IMR-90 (cell line): Measurements from ENCODE around the gene TENM4. TPM values are rescaled to one million over a fixed set of nuclear protein-coding genes. Genes with fewer than 3 reads are reported as not detected.
A peak's percentile ranks its signal among the peaks of the same experiment; 100 is the strongest.

Source experiments
- ATAC-seq: fragments of 200-7000 bp; cut with Tn5 transposase; 2 replicates; pipeline ENCODE4 v1.9.1; 2020; ENCODE audit warnings: low read depth, mild to moderate bottlenecking, moderate library complexity
- BruUV-seq: library from RNA; stranded (reverse); fragments of 400-500 nt; replicated peaks from 2 replicates; lab custom pipeline; 2021; lab: Mats Ljungman, UMichigan
- CTCF ChIA-PET: fragments of 300-600 bp; formaldehyde crosslinking; extraction: SDS; loops from one replicate; lab custom pipeline; 2021; ENCODE audit warnings: antibody characterized with exemption; lab: Yijun Ruan, JAX
- POLR2A ChIA-PET: fragments of 300-600 bp; sonication (Branson Sonifier 250); formaldehyde crosslinking; loops from one replicate; lab custom pipeline; 2022; ENCODE audit warnings: antibody characterized with exemption; ENCODE audit not compliant: unreplicated experiment; lab: Charles Lee
- DNase-seq: peaks from one replicate; pipeline ENCODE4 v3.0.0; 2013
- H2AFZ ChIP-seq: replicated peaks from 2 replicates; pipeline ENCODE3; 2013; ENCODE audit warnings: low read length, mild to moderate bottlenecking; ENCODE audit not compliant: poor library complexity
- H2AK5ac ChIP-seq: 2 replicates; pipeline ENCODE4 v1.6.1; 2013; ENCODE audit warnings: low read depth, low read length, inconsistent platforms
- H2AK9ac ChIP-seq: replicated peaks from 2 replicates; pipeline ENCODE3; 2013; ENCODE audit warnings: mild to moderate bottlenecking, low read depth, low read length, moderate library complexity; ENCODE audit not compliant: poor library complexity
- H2BK120ac ChIP-seq: 2 replicates; pipeline ENCODE4 v1.6.1; 2013; ENCODE audit warnings: low read depth, low read length, inconsistent platforms
- H2BK15ac ChIP-seq: 3 replicates; pipeline ENCODE4 v1.6.1; 2013; ENCODE audit warnings: low read depth, low read length, inconsistent platforms
- H2BK20ac ChIP-seq: 2 replicates; pipeline ENCODE4 v1.6.1; 2013; ENCODE audit warnings: low read depth, mild to moderate bottlenecking, inconsistent platforms, low read length, moderate library complexity
- H2BK5ac ChIP-seq: 2 replicates; pipeline ENCODE4 v1.6.1; 2013; ENCODE audit warnings: mild to moderate bottlenecking, low read depth, low read length, inconsistent platforms; ENCODE audit not compliant: poor library complexity, severe bottlenecking
- H3K14ac ChIP-seq: replicated peaks from 2 replicates; pipeline ENCODE4 v1.6.1; 2013; ENCODE audit warnings: low read depth, low read length, inconsistent platforms
- H3K18ac ChIP-seq: 2 replicates; pipeline ENCODE4 v1.6.1; 2013; ENCODE audit warnings: low read depth, low read length, control low read depth
- H3K23ac ChIP-seq: 2 replicates; pipeline ENCODE4 v1.6.1; 2013; ENCODE audit warnings: low read depth, low read length, inconsistent platforms
- H3K27ac ChIP-seq: 2 replicates; pipeline ENCODE4 v1.5.1; 2013; ENCODE audit warnings: mild to moderate bottlenecking, control low read depth, low read length; ENCODE audit not compliant: insufficient read depth
- H3K27me3 ChIP-seq: 2 replicates; pipeline ENCODE4 v1.6.1; 2013; ENCODE audit warnings: low read length; ENCODE audit not compliant: control insufficient read depth, insufficient read depth
- H3K36me3 ChIP-seq: 2 replicates; pipeline ENCODE4 v1.6.1; 2013; ENCODE audit warnings: low read length, mixed read lengths; ENCODE audit not compliant: control insufficient read depth, insufficient read depth
- H3K4ac ChIP-seq: 2 replicates; pipeline ENCODE4 v1.6.1; 2013; ENCODE audit warnings: low read depth, low read length, inconsistent platforms
- H3K4me1 ChIP-seq: 2 replicates; pipeline ENCODE4 v1.6.1; 2013; ENCODE audit warnings: low read length, mixed read lengths; ENCODE audit not compliant: control insufficient read depth, insufficient read depth
- H3K4me2 ChIP-seq: 2 replicates; pipeline ENCODE4 v1.6.1; 2013; ENCODE audit warnings: low read depth, mild to moderate bottlenecking, control low read depth, low read length, moderate library complexity
- H3K4me3 ChIP-seq: 2 replicates; pipeline ENCODE4 v1.5.1; 2013; ENCODE audit warnings: low read depth, mild to moderate bottlenecking, control low read depth, low read length, moderate library complexity; ENCODE audit not compliant: insufficient read depth
- H3K56ac ChIP-seq: 2 replicates; pipeline ENCODE4 v1.6.1; 2013; ENCODE audit warnings: low read length, inconsistent platforms; ENCODE audit not compliant: insufficient read depth; ENCODE audit errors: extremely low read depth
- H3K79me1 ChIP-seq, 2 experiments: 2 replicates each; pipeline ENCODE4 v1.6.1; 2013; ENCODE audit warnings: low read length in 2 of 2, inconsistent platforms in 1 of 2, low read depth in 1 of 2
- H3K9ac ChIP-seq: 2 replicates; pipeline ENCODE4 v1.6.1; 2013; ENCODE audit warnings: low read depth, low read length, control low read depth
- H3K9me1 ChIP-seq: 2 replicates; pipeline ENCODE4 v1.6.1; 2013; ENCODE audit warnings: low read length, inconsistent platforms; ENCODE audit not compliant: insufficient read depth
- H3K9me3 ChIP-seq: 2 replicates; pipeline ENCODE4 v1.6.1; 2013; ENCODE audit warnings: low read length; ENCODE audit not compliant: control insufficient read depth, insufficient read depth
- H4K20me1 ChIP-seq: 2 replicates; pipeline ENCODE4 v1.6.1; 2013; ENCODE audit warnings: low read length, inconsistent platforms; ENCODE audit not compliant: insufficient read depth
- H4K5ac ChIP-seq: 2 replicates; pipeline ENCODE4 v1.6.1; 2013; ENCODE audit warnings: mild to moderate bottlenecking, low read depth, low read length, control low read depth
- H4K8ac ChIP-seq, 2 experiments: 2 replicates each; pipeline ENCODE4 v1.6.1; 2013; ENCODE audit warnings: low read depth in 2 of 2, low read length in 2 of 2, control low read depth in 1 of 2, inconsistent platforms in 1 of 2
- H4K91ac ChIP-seq: 2 replicates; pipeline ENCODE4 v1.6.1; 2013; ENCODE audit warnings: low read depth, low read length, inconsistent platforms; ENCODE audit not compliant: insufficient read depth
- MAFK ChIP-seq: IDR thresholded peaks from 2 replicates; pipeline ENCODE4 v1.6.1; 2012; ENCODE audit warnings: low read depth, low read length, improper control_type of control experiment
- MAZ ChIP-seq: IDR thresholded peaks from 2 replicates; pipeline ENCODE4 v1.6.1; 2012; ENCODE audit warnings: low read depth, mild to moderate bottlenecking, low read length, improper control_type of control experiment, moderate library complexity, borderline replicate concordance
- WGBS, 2 experiments: methylation state at CpG; one replicate each; pipeline versions ENCODE4 v1.1.5 to v1.1.7; 2013; ENCODE audit warnings: missing lambda C conversion rate in 2 of 2; ENCODE audit not compliant: insufficient read length in 1 of 2; ENCODE audit errors: extremely low coverage in 2 of 2; 5-methylcytosine and 5-hydroxymethylcytosine counted together
- dilution Hi-C: fragments of 300-500 bp; cut with HindIII; formaldehyde crosslinking; loops from one replicate; pipeline ENCODE4 v1.14.3; 2018; ENCODE audit warnings: low sequenced_read_pairs; ENCODE audit not compliant: unreplicated experiment
- in situ Hi-C: fragments of 300-500 bp; cut with MboI; formaldehyde crosslinking; loops from 3 replicates; pipeline ENCODE4 v1.14.3; 2019; ENCODE audit warnings: low sequenced_read_pairs, inconsistent platforms, mixed read lengths
- intact Hi-C: fragments of 100-400 bp; cut with micrococcal nuclease; formaldehyde crosslinking; loops from 2 replicates; pipeline ENCODE4 v1.10.0; 2022
- polyA plus RNA-seq, 3 experiments: library from polyadenylated mRNA; depleted of rRNA; stranded (reverse); fragments of >200 nt; gene quantifications; 2 replicates each; pipeline ENCODE4 v1.2.3, GENCODE V29; 2012; ENCODE audit warnings: low replicate concordance in 1 of 3
- total RNA-seq: library from RNA; depleted of rRNA; stranded (reverse); fragments of >200 nt; gene quantifications from 2 replicates; pipeline ENCODE4 v1.2.3, GENCODE V29; 2012
- TF ChIP-seq, protein P1 (sequence below): conservative IDR thresholded peaks from 2 replicates; pipeline ENCODE4 v1.5.1; 2012; ENCODE audit warnings: mild to moderate bottlenecking, low read depth, low read length, improper control_type of control experiment

Gene TENM4
- total and polyA plus RNA-seq, 2 of the 4 experiments (the other 2 are of a cell fraction) = 7.4 to 9.0 TPM

DNA sequence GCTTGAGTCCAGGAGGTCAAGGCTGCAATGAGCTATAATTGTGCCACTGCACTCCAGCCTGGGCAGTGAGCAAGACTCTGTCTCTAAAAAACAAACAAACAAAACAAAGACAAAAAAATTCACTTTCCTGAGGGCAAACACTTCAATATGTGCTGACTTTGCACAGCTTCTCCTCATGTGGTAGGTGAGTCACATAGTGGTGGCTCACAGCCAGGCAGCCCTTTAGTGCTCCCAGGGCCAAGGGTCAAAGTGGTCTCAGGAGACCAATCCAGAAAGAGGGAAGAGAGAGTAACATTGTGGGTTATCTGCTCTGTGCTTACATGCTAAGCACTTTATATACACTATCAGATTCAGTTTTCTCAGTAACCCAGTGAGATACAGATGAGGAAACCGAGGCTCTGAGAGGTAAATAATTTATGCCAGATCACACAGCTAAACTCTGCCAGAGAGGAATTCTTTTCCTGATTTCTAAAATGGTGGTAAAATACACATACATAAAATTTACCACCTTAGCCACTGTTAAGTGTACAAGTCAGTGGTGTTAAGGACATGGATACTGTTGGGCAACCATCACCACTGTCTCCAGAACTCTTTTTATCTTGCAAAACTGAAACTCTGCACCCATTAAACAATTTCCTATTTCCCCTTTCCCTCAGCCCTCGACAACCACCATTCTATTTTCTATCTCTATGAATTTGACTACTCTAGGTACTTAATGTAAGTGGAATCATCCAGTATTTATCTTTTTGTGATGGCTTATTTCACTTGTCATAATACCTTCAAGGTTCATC lies 634.4 kb downstream of the TENM4 start:
- DNase-seq (no peak), ATAC-seq (no peak)
- intact Hi-C loops (no loop called here), dilution Hi-C loops (no loop called here), in situ Hi-C loops (loop anchor here (10.0 kb wide), 1 partner anchor 248 kb away; no protein-coding TSS in a partner anchor)
- Histone ChIP-seq H3K79me1 (peaks cover 0 to 8% of the 10 kb centered on the region in 2 experiments; a peak in 1 of 4 replicates), H3K56ac (no peak overlapping the region), H3K23ac (no peak overlapping the region), H3K27me3 (no peaks in the 10 kb centered on the region), H3K9me3 (no peaks in the 10 kb centered on the region), H3K36me3 (no peaks in the 10 kb centered on the region; the same call in 1 of the 2 replicates), H4K5ac (peak overlapping the region; percentile 14), H2BK120ac (peak overlapping the region; percentile 66; the same call in 1 of the 2 replicates), H3K27ac (0 out of 2 replicates have a peak overlapping the region, but pooled peaks have one; percentile 35), H3K4me2 (no peak overlapping the region), H2BK5ac (no peak overlapping the region), H2BK20ac (peak overlapping the region; percentile 53; the same call in 1 of the 2 replicates), H4K20me1 (0 out of 2 replicates have a peak, but pooled peaks cover 3% of the 10 kb centered on the region), H2AK5ac (no peak overlapping the region; the same call in 1 of the 2 replicates), H3K4me1 (peaks cover 34% of the 10 kb centered on the region), H2AFZ (no peak overlapping the region), H3K9ac (no peak overlapping the region), H2BK15ac (peak overlapping the region; percentile 56; the same call in 1 of the 3 replicates), H3K18ac (peak overlapping the region; percentile 44), H4K91ac (peak overlapping the region; percentile 47; the same call in 1 of the 2 replicates), H4K8ac (no peak overlapping the region), H3K14ac (peak overlapping the region; percentile 71), H2AK9ac (no peak overlapping the region), H3K4ac (peak overlapping the region; percentile 55; the same call in 1 of the 2 replicates), H3K9me1 (peaks cover 35% of the 10 kb centered on the region), H3K4me3 (no peak overlapping the region)
- ChIA-PET POLR2A (no interaction called here), CTCF (no interaction called here)
- BruUV-seq = no TSS peak
- WGBS, 2 experiments = no CpG with 5 or more reads among the region's 2 CpGs
- TF ChIP-seq, protein P1, sequence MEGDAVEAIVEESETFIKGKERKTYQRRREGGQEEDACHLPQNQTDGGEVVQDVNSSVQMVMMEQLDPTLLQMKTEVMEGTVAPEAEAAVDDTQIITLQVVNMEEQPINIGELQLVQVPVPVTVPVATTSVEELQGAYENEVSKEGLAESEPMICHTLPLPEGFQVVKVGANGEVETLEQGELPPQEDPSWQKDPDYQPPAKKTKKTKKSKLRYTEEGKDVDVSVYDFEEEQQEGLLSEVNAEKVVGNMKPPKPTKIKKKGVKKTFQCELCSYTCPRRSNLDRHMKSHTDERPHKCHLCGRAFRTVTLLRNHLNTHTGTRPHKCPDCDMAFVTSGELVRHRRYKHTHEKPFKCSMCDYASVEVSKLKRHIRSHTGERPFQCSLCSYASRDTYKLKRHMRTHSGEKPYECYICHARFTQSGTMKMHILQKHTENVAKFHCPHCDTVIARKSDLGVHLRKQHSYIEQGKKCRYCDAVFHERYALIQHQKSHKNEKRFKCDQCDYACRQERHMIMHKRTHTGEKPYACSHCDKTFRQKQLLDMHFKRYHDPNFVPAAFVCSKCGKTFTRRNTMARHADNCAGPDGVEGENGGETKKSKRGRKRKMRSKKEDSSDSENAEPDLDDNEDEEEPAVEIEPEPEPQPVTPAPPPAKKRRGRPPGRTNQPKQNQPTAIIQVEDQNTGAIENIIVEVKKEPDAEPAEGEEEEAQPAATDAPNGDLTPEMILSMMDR = no peak
- TF ChIP-seq MAZ = no peak
- TF ChIP-seq MAFK = peak; percentile 74
